ENCODE measurements around the gene HDAC7.

- TF ChIP-seq, protein P1, sequence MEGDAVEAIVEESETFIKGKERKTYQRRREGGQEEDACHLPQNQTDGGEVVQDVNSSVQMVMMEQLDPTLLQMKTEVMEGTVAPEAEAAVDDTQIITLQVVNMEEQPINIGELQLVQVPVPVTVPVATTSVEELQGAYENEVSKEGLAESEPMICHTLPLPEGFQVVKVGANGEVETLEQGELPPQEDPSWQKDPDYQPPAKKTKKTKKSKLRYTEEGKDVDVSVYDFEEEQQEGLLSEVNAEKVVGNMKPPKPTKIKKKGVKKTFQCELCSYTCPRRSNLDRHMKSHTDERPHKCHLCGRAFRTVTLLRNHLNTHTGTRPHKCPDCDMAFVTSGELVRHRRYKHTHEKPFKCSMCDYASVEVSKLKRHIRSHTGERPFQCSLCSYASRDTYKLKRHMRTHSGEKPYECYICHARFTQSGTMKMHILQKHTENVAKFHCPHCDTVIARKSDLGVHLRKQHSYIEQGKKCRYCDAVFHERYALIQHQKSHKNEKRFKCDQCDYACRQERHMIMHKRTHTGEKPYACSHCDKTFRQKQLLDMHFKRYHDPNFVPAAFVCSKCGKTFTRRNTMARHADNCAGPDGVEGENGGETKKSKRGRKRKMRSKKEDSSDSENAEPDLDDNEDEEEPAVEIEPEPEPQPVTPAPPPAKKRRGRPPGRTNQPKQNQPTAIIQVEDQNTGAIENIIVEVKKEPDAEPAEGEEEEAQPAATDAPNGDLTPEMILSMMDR (conservative IDR thresholded peaks at IDR 0.05; ENCODE audit: low read depth, low read length), result no peak
- no peak for TF ChIP-seq EZH2phosphoT487 (IDR thresholded peaks at IDR 0.05; ENCODE audit: borderline replicate concordance, low read length)
- no peak for TF ChIP-seq EZH2 (IDR thresholded peaks at IDR 0.05; ENCODE audit: low read length, unreplicated experiment)
These were observed 5.5 kb upstream of the HDAC7 start for GRCh38 chr12:47825173-47825639.

All from PC-3 (cell line).